Measurements from ENCODE around the gene LILRB5. TPM values are rescaled to one million over a fixed set of nuclear protein-coding genes. Genes with fewer than 3 reads are reported as not detected.
"Not testable (repeated sequence)": the region's sequence is repeated elsewhere in the genome, so short reads cannot be mapped to it uniquely, and the experiment has no call there.

LILRB5 gene
- total RNA-seq, 2 experiments from 2014 or later, result not detected

GRCh38 chr19:54252243-54252642, 4.8 kb downstream of the LILRB5 start:
- Mint-ChIP-seq H3K9me3 (no peaks in the 10 kb centered on the region), H3K27ac (no peak overlapping the region), H3K27me3 (peaks cover 6% of the 10 kb centered on the region), H3K4me1 (ENCODE audit: low read depth) (peaks cover 11% of the 10 kb centered on the region), H3K36me3 (ENCODE audit: low read depth) (no peaks in the 10 kb centered on the region), H3K4me3 (no peak overlapping the region)
- no peak for DNase-seq
- intact Hi-C loops (cut with micrococcal nuclease), result no loop called here
- ATAC-seq, result no peak
- no peak for TF ChIP-seq CTCF (IDR thresholded peaks at IDR 0.05)
- ChIA-PET CTCF (no interaction called here), POLR2A (no interaction called here)

GRCh38 chr19:54248016-54248601, 9.0 kb downstream of the LILRB5 start:
- intact Hi-C loops (cut with micrococcal nuclease), result no loop called here
- Mint-ChIP-seq H3K4me1 (ENCODE audit: low read depth) (peaks cover 13% of the 10 kb centered on the region), H3K4me3 (no peak overlapping the region), H3K27ac (no peak overlapping the region), H3K36me3 (ENCODE audit: low read depth) (no peaks in the 10 kb centered on the region), H3K27me3 (peaks cover 8% of the 10 kb centered on the region), H3K9me3 (no peaks in the 10 kb centered on the region)
- TF ChIP-seq CTCF (IDR thresholded peaks at IDR 0.05), result no peak
- CTCF ChIA-PET, result interaction anchor here (1.0 kb wide), 1 partner anchor 18 kb away, joined by 5 read pairs; no protein-coding TSS in a partner anchor
- peak; percentile 95 for ATAC-seq
- DNase-seq, result peak; percentile 64
- POLR2A ChIA-PET, result no interaction called here

- intact Hi-C loops (cut with micrococcal nuclease), result no loop called here
- TF ChIP-seq CTCF (IDR thresholded peaks at IDR 0.05), result no peak
- H3K27ac Mint-ChIP-seq, result no peak overlapping the region
- H3K4me3 Mint-ChIP-seq, result no peak overlapping the region
- H3K27me3 Mint-ChIP-seq, result peaks cover 11% of the 10 kb centered on the region
- ChIA-PET CTCF (interaction anchor here (1.0 to 1.4 kb wide), 2 partner anchors 19 kb away, joined by 4 to 5 read pairs; no protein-coding TSS in a partner anchor), POLR2A (interaction anchor here (1.3 kb wide), 1 partner anchor 40 kb away, joined by 3 read pairs; no protein-coding TSS in a partner anchor)
- ATAC-seq (no peak), DNase-seq (no peak)
- no peaks in the 10 kb centered on the region for H3K36me3 Mint-ChIP-seq (ENCODE audit: low read depth)
- no peaks in the 10 kb centered on the region for H3K9me3 Mint-ChIP-seq
- H3K4me1 Mint-ChIP-seq (ENCODE audit: low read depth), result peaks cover 13% of the 10 kb centered on the region
These were observed 9.8 kb downstream of the LILRB5 start for GRCh38 chr19:54247106-54247930.

- POLR2A ChIA-PET, result no interaction called here
- Mint-ChIP-seq H3K36me3 (ENCODE audit: low read depth) (no peaks in the 10 kb centered on the region), H3K4me3 (no peak overlapping the region), H3K27me3 (peaks cover 11% of the 10 kb centered on the region), H3K27ac (no peak overlapping the region), H3K9me3 (no peaks in the 10 kb centered on the region), H3K4me1 (ENCODE audit: low read depth) (peaks cover 13% of the 10 kb centered on the region)
- no peak for TF ChIP-seq CTCF (IDR thresholded peaks at IDR 0.05)
- CTCF ChIA-PET, result no interaction called here
- no peak for DNase-seq
- intact Hi-C loops (cut with micrococcal nuclease), result no loop called here
- no peak for ATAC-seq
These were observed 11.1 kb downstream of the LILRB5 start for GRCh38 chr19:54245936-54246335.

- H3K9me3 Mint-ChIP-seq; H3K36me3 Mint-ChIP-seq (ENCODE audit: low read depth); H3K27me3 Mint-ChIP-seq; CTCF ChIA-PET; H3K27ac Mint-ChIP-seq; intact Hi-C loops (cut with micrococcal nuclease); DNase-seq; H3K4me3 Mint-ChIP-seq; ATAC-seq; POLR2A ChIA-PET: not testable (repeated sequence)
- H3K4me1 Mint-ChIP-seq (ENCODE audit: low read depth), result peaks cover 13% of the 10 kb centered on the region
These were observed 13.3 kb downstream of the LILRB5 start for GRCh38 chr19:54243809-54244208.

GRCh38 chr19:54242646-54243045, 14.4 kb downstream of the LILRB5 start, which contains the start of gene LILRA6:
LILRA6 (minus strand) TSS chr19:54242790.
- intact Hi-C loops (cut with micrococcal nuclease); ATAC-seq: not testable (repeated sequence)

GRCh38 chr19:54242234-54242633, 14.8 kb downstream of the LILRB5 start:
- H3K36me3 Mint-ChIP-seq (ENCODE audit: low read depth); H3K9me3 Mint-ChIP-seq; H3K27me3 Mint-ChIP-seq; H3K4me1 Mint-ChIP-seq (ENCODE audit: low read depth); H3K27ac Mint-ChIP-seq; DNase-seq; intact Hi-C loops (cut with micrococcal nuclease); H3K4me3 Mint-ChIP-seq; ATAC-seq; CTCF ChIA-PET; POLR2A ChIA-PET: not testable (repeated sequence)

More at GRCh38 chr19:54242646-54243045, 14.4 kb downstream of the LILRB5 start, which contains the start of gene LILRA6:
- DNase-seq; H3K4me3 Mint-ChIP-seq; CTCF ChIA-PET; H3K36me3 Mint-ChIP-seq (ENCODE audit: low read depth); H3K27ac Mint-ChIP-seq; H3K4me1 Mint-ChIP-seq (ENCODE audit: low read depth); H3K27me3 Mint-ChIP-seq; H3K9me3 Mint-ChIP-seq; POLR2A ChIA-PET: not testable (repeated sequence)

All from activated CD8-positive, alpha-beta T cell treated with anti-CD3 and anti-CD28 coated beads for 36 hours (primary cell).